H1 (cell line): ENCODE data around the gene RHOG. TPM values are rescaled to one million over a fixed set of nuclear protein-coding genes. Genes with fewer than 3 reads are reported as not detected.

Source experiments
- CTCF ChIA-PET: fragments of 300-600 bp; sonication (Branson Sonifier 250); formaldehyde crosslinking; loops from one replicate; lab custom pipeline; 2021; ENCODE audit not compliant: partially characterized antibody; lab: Charles Lee
- POLR2A ChIA-PET: fragments of 300-600 bp; sonication (Branson Sonifier 250); formaldehyde crosslinking; loops from one replicate; lab custom pipeline; 2021; ENCODE audit warnings: inconsistent platforms; ENCODE audit not compliant: partially characterized antibody; lab: Charles Lee
- DNase-seq, 2 experiments: peaks; one replicate each; pipeline versions ENCODE4 v3.0.0 to v3.0.0-alpha.2; 2010 to 2022; ENCODE audit warnings: low spot score in 2 of 2, low read depth in 1 of 2, mixed read lengths in 1 of 2
- FAIRE-seq: peaks from 2 replicates; lab custom pipeline; 2011; peaks lifted over from hg19 to GRCh38; lab: Jason Lieb, UNC
- H2AFZ ChIP-seq: 2 replicates; pipeline ENCODE4 v1.8.1; 2012; ENCODE audit warnings: low read length, inconsistent platforms
- H2AK5ac ChIP-seq: 2 replicates; pipeline ENCODE4 v1.6.1; 2013; ENCODE audit warnings: low read depth, low read length
- H2BK120ac ChIP-seq: replicated peaks from 2 replicates; pipeline ENCODE3; 2013; ENCODE audit warnings: low read depth, low read length, inconsistent platforms
- H2BK12ac ChIP-seq: 2 replicates; pipeline ENCODE4 v1.6.1; 2013; ENCODE audit warnings: low read depth, low read length
- H2BK15ac ChIP-seq: 2 replicates; pipeline ENCODE4 v1.6.1; 2013; ENCODE audit warnings: low read length
- H2BK20ac ChIP-seq: 2 replicates; pipeline ENCODE4 v1.6.1; 2013; ENCODE audit warnings: low read length
- H2BK5ac ChIP-seq: 2 replicates; pipeline ENCODE4 v1.6.1; 2013; ENCODE audit warnings: low read depth, low read length
- H3K14ac ChIP-seq: 2 replicates; pipeline ENCODE4 v1.6.1; 2013; ENCODE audit warnings: inconsistent platforms; ENCODE audit not compliant: insufficient read length
- H3K18ac ChIP-seq: 2 replicates; pipeline ENCODE4 v1.6.1; 2013; ENCODE audit warnings: low read length; ENCODE audit errors: extremely low read depth
- H3K23ac ChIP-seq: 2 replicates; pipeline ENCODE4 v1.6.1; 2013; ENCODE audit warnings: inconsistent platforms; ENCODE audit not compliant: insufficient read length
- H3K23me2 ChIP-seq: 2 replicates; pipeline ENCODE4 v1.6.1; 2013; ENCODE audit warnings: low read depth, low read length
- H3K27ac ChIP-seq: 2 replicates; pipeline ENCODE4 v1.6.1; 2011; ENCODE audit warnings: low read depth, low read length, inconsistent platforms
- H3K27me3 ChIP-seq, 4 experiments: replicated peaks in 1 of 4; 1 replicate in 1 of 4; 2 replicates in 3 of 4; pipeline versions ENCODE4 v1.6.1 to v1.8.1; 2011 to 2013; ENCODE audit warnings: low read length in 3 of 4, mild to moderate bottlenecking in 3 of 4, inconsistent platforms in 2 of 4, mixed read lengths in 2 of 4, moderate library complexity in 1 of 4; ENCODE audit not compliant: control insufficient read depth in 3 of 4, insufficient read depth in 3 of 4; ENCODE audit errors: extremely low read depth in 1 of 4
- H3K36me3 ChIP-seq, 4 experiments: 2 replicates each; pipeline versions ENCODE4 v1.6.1 to v1.8.1; 2011 to 2013; ENCODE audit warnings: mild to moderate bottlenecking in 4 of 4, low read length in 3 of 4, moderate library complexity in 2 of 4, control low read depth in 1 of 4, inconsistent platforms in 1 of 4; ENCODE audit not compliant: insufficient read depth in 4 of 4, control insufficient read depth in 2 of 4
- H3K4ac ChIP-seq: replicated peaks from 2 replicates; pipeline ENCODE3; 2013; ENCODE audit warnings: low read length, low read depth, mixed read lengths, inconsistent platforms; ENCODE audit not compliant: insufficient read length
- H3K4me1 ChIP-seq, 4 experiments: replicated peaks in 1 of 4; 1 replicate in 1 of 4; 2 replicates in 3 of 4; pipeline versions ENCODE4 v1.6.1 to v1.8.1; 2011 to 2013; ENCODE audit warnings: low read length in 3 of 4, inconsistent platforms in 2 of 4, mixed read lengths in 1 of 4; ENCODE audit not compliant: insufficient read depth in 4 of 4, control insufficient read depth in 3 of 4
- H3K4me2 ChIP-seq, 2 experiments: 2 replicates each; pipeline versions ENCODE4 v1.6.1 to v1.8.1; 2011 to 2013; ENCODE audit warnings: low read depth in 2 of 2, low read length in 2 of 2, control low read depth in 1 of 2, inconsistent platforms in 1 of 2, mild to moderate bottlenecking in 1 of 2; ENCODE audit not compliant: insufficient read depth in 1 of 2
- H3K4me3 ChIP-seq, 4 experiments: fragments of 200-600, 300-600 bp in 1 of 4; sonication (generic), shearing (Covaris generic), sonication (Bioruptor Twin) in 1 of 4; 2 replicates each; pipeline versions ENCODE4 v1.5.1 to v1.8.1; 2011 to 2016; ENCODE audit warnings: low read length in 4 of 4, low read depth in 3 of 4, control low read depth in 2 of 4, inconsistent platforms in 2 of 4, mild to moderate bottlenecking in 2 of 4, mixed read lengths in 1 of 4, moderate library complexity in 1 of 4; ENCODE audit not compliant: insufficient read depth in 2 of 4; ENCODE audit errors: extremely low read depth in 1 of 4
- H3K56ac ChIP-seq: replicated peaks from 2 replicates; pipeline ENCODE3; 2013; ENCODE audit warnings: low read depth, mild to moderate bottlenecking, mixed read lengths, low read length, inconsistent platforms; ENCODE audit not compliant: insufficient read length
- H3K79me1 ChIP-seq: 2 replicates; pipeline ENCODE4 v1.6.1; 2013; ENCODE audit warnings: low read depth, low read length, control low read depth
- H3K79me2 ChIP-seq, 2 experiments: 2 replicates each; pipeline versions ENCODE4 v1.6.1 to v1.8.1; 2012 to 2013; ENCODE audit warnings: low read length in 2 of 2, mild to moderate bottlenecking in 2 of 2, inconsistent platforms in 1 of 2; ENCODE audit not compliant: insufficient read depth in 2 of 2, control insufficient read depth in 1 of 2
- H3K9ac ChIP-seq, 4 experiments: replicated peaks in 1 of 4; 1 replicate in 1 of 4; 2 replicates in 3 of 4; pipeline versions ENCODE4 v1.6.1 to v1.8.1; 2011 to 2013; ENCODE audit warnings: low read depth in 3 of 4, low read length in 3 of 4, control low read depth in 2 of 4, mild to moderate bottlenecking in 2 of 4, moderate library complexity in 2 of 4, inconsistent platforms in 1 of 4; ENCODE audit errors: extremely low read depth in 1 of 4
- H3K9me3 ChIP-seq, 2 experiments: 2 replicates each; pipeline versions ENCODE4 v1.6.1 to v1.8.1; 2012 to 2013; ENCODE audit warnings: mild to moderate bottlenecking in 2 of 2, moderate library complexity in 2 of 2, control low read depth in 1 of 2, inconsistent platforms in 1 of 2, low read depth in 1 of 2, low read length in 1 of 2, mixed read lengths in 1 of 2; ENCODE audit not compliant: insufficient read depth in 2 of 2
- H4K20me1 ChIP-seq, 2 experiments: replicated peaks in 1 of 2; 2 replicates each; pipeline versions ENCODE3 to v1.8.1; 2011 to 2013; ENCODE audit warnings: inconsistent platforms in 2 of 2, low read length in 2 of 2, mild to moderate bottlenecking in 1 of 2; ENCODE audit not compliant: insufficient read depth in 2 of 2, control insufficient read depth in 1 of 2
- H4K5ac ChIP-seq: 2 replicates; pipeline ENCODE4 v1.6.1; 2013; ENCODE audit warnings: low read length, low read depth, mixed read lengths, inconsistent platforms; ENCODE audit not compliant: insufficient read length
- H4K8ac ChIP-seq: 2 replicates; pipeline ENCODE4 v1.8.0; 2013; ENCODE audit warnings: mild to moderate bottlenecking, moderate library complexity, low read length, inconsistent platforms; ENCODE audit not compliant: insufficient read depth; ENCODE audit errors: extremely low read depth
- H4K91ac ChIP-seq: replicated peaks from 2 replicates; pipeline ENCODE3; 2013; ENCODE audit warnings: low read length, mixed read lengths, inconsistent platforms; ENCODE audit not compliant: insufficient read length
- KDM4A ChIP-seq: IDR thresholded peaks from one replicate; pipeline ENCODE4 v1.7.1; 2012; ENCODE audit warnings: low read depth, mild to moderate bottlenecking, moderate library complexity, low read length, inconsistent platforms; ENCODE audit not compliant: severe bottlenecking
- WGBS, 2 experiments: shearing (Covaris generic) in 1 of 2; methylation state at CpG; one replicate each; pipeline versions ENCODE4 v1.1.6 to v1.1.7; 2013 to 2015; ENCODE audit warnings: low lambda C conversion rate in 2 of 2, mixed read lengths in 2 of 2, inconsistent platforms in 1 of 2, low coverage in 1 of 2, missing lambda C conversion rate in 1 of 2; ENCODE audit not compliant: insufficient replicate concordance in 2 of 2, insufficient coverage in 1 of 2, insufficient read length in 1 of 2; ENCODE audit errors: extremely low coverage in 1 of 2, missing lambda C conversion rate in 1 of 2; 5-methylcytosine and 5-hydroxymethylcytosine counted together
- polyA plus RNA-seq, 7 experiments: library from polyadenylated mRNA; depleted of rRNA in 3 of 7; stranded (reverse) in 5 of 7; unstranded in 2 of 7; fragments of >200 nt in 5 of 7; fragments of 200-250 nt in 2 of 7; gene quantifications; 1 replicate in 5 of 7; 2 replicates in 1 of 7; 4 replicates in 1 of 7; pipeline versions ENCODE4 v1.2.1 to v1.2.3, GENCODE V29; 2011 to 2013; ENCODE audit warnings: missing spikeins in 2 of 7, mixed read lengths in 2 of 7
- total RNA-seq: library from RNA; stranded (reverse); fragmentation: NEBNext Ultra II Directional; extraction: Animal tissue kit (Norgen Biotek cat#: 25700); gene quantifications from 2 replicates; pipeline ENCODE4 v1.2.1, GENCODE V29; 2021

The RHOG gene
- total and polyA plus RNA-seq, 2 of the 8 experiments (the other 6 are each of a cell fraction or from before 2014, with no cell fraction given): 28.3 to 69.6 TPM

DNA sequence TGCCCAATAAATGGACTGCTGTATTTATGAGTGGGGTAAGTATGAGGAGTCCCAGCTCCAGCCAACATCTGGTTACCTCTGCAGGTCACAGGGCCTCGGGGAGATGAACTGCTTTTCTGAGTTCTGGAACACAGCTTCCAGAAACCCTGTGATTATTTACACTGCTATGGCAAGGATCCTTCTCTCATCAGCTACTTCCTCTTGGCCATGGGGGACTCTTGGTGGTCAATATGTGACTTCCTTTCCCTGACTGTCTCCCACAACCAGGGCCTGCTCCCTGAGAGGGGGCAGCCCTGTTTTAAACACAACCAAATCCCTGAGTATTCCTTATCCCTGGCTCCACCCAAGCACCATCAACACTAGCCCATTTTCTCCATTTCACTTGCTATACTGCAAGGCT is 10.0 kb downstream of the RHOG start:
- Histone ChIP-seq H3K14ac (no peak overlapping the region), H3K36me3 (peaks cover 4 to 19% (median 7%) of the 10 kb centered on the region in 4 experiments; a peak in 6 of 8 replicates), H3K18ac (no peak overlapping the region), H3K4ac (no peak overlapping the region), H4K5ac (no peak overlapping the region), H3K4me3 (no peak overlapping the region), H3K4me2 (no peak overlapping the region), H2AFZ (no peak overlapping the region), H3K4me1 (peaks cover 19 to 39% (median 25%) of the 10 kb centered on the region in 4 experiments), H4K8ac (no peak overlapping the region), H3K56ac (no peak overlapping the region), H3K9ac (no peak overlapping the region), H2BK20ac (no peak overlapping the region), H4K20me1 (peaks cover 7 to 24% of the 10 kb centered on the region in 2 experiments), H3K23ac (no peak overlapping the region), H2BK5ac (no peak overlapping the region), H3K23me2 (peaks cover 2% of the 10 kb centered on the region; the same call in 1 of the 2 replicates), H3K27me3 (no peaks in the 10 kb centered on the region), H4K91ac (no peak overlapping the region), H3K27ac (no peak overlapping the region), H3K79me1 (peaks cover 11% of the 10 kb centered on the region), H3K79me2 (peaks cover 5 to 28% of the 10 kb centered on the region in 2 experiments), H2BK12ac (no peak overlapping the region), H2AK5ac (no peak overlapping the region), H2BK120ac (no peak overlapping the region), H2BK15ac (no peak overlapping the region), H3K9me3 (no peaks in the 10 kb centered on the region)
- POLR2A ChIA-PET: interaction anchor here (0.6 to 1.5 kb wide), 5 partner anchors 10 to 24 kb away, joined by 3 to 5 read pairs (median 4); partner anchors contain the start of genes PGAP2 and RHOG
- 95% methylated on average over 1 of the region's 1 CpG; no CpG with 5 or more reads in 1 of the 2 experiments for WGBS, 2 experiments
- FAIRE-seq: no peak
- TF ChIP-seq KDM4A: no peak
- CTCF ChIA-PET: interaction anchor here (0.7 to 18.5 kb wide), 4 partner anchors 10 to 242 kb away, joined by 3 to 214 read pairs (median 16); partner anchors contain the start of genes PGAP2, RHOG and STIM1
- no peak for DNase-seq
